ENCODE results near the gene CD6.

GRCh38 chr11:61007956-61008896, 36.7 kb downstream of the CD6 start:
- no peak for TF ChIP-seq CTCF (IDR thresholded peaks at IDR 0.05)
- no peak for TF ChIP-seq POLR2AphosphoS5 (IDR thresholded peaks at IDR 0.05)
- TF ChIP-seq POLR2A (IDR thresholded peaks at IDR 0.05), result no peak

Data from prostate gland (tissue), 2 donors.